ENCODE data around the gene SYS1.

DNA sequence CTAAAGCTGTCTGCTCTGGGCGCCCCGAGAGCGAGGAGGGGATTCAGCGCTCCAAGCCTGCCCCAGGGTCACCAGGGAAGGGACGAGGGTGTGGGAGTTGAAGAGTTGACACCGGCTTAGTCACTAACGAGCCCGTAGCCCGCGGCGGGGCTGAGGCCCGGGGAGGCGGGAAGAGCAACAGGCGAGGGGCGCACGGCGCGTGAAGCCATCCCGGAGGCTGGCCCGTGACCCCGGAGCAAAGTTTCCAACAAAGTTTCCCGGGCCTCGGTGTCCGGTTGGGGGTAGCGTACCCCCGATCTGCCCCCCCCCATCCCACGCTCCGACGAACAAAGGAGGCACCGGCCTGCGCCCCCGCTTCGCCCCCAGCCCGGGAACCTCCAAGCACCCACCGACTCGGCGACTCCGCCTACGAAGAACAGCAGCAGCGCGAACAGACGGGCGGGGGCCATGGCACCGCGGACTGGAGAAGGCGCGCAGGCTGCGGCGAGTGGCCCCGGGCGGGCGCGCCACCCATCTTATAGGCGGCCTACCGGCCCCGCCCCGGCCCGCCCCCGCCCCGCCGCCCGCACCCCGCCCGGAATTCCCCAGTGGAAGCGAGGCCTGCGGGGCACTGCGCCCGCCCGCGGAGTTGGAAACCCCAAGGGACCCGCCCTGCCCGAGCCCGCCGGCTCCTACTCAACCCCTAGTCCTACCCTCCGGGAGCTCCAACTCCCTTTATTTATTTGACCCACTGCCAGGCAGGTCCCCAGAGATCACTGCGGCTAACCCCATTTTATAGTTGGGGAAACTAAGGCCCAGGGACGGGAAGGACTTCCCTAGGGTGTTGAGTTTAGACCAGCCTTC is 14.8 kb upstream of the SYS1 start, which contains the start of gene SDC4:
- TF ChIP-seq, protein P1, sequence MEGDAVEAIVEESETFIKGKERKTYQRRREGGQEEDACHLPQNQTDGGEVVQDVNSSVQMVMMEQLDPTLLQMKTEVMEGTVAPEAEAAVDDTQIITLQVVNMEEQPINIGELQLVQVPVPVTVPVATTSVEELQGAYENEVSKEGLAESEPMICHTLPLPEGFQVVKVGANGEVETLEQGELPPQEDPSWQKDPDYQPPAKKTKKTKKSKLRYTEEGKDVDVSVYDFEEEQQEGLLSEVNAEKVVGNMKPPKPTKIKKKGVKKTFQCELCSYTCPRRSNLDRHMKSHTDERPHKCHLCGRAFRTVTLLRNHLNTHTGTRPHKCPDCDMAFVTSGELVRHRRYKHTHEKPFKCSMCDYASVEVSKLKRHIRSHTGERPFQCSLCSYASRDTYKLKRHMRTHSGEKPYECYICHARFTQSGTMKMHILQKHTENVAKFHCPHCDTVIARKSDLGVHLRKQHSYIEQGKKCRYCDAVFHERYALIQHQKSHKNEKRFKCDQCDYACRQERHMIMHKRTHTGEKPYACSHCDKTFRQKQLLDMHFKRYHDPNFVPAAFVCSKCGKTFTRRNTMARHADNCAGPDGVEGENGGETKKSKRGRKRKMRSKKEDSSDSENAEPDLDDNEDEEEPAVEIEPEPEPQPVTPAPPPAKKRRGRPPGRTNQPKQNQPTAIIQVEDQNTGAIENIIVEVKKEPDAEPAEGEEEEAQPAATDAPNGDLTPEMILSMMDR (IDR thresholded peaks at IDR 0.05): no peak
- TF ChIP-seq YY1 (IDR thresholded peaks at IDR 0.05; ENCODE audit: low read depth) (no peak), EP300 (IDR thresholded peaks at IDR 0.05; ENCODE audit: borderline replicate concordance in 1 of 2, low read depth in 1 of 2, low read length in 1 of 2) (no peak), POLR2AphosphoS5 (IDR thresholded peaks at IDR 0.05; ENCODE audit: low read depth, low read length) (peak; percentile 99), RAD21 (IDR thresholded peaks at IDR 0.05; ENCODE audit: low read length) (no peak), EZH2phosphoT487 (IDR thresholded peaks at IDR 0.05; ENCODE audit: borderline replicate concordance, low read depth) (no peak)
- TF ChIP-seq, protein P2, sequence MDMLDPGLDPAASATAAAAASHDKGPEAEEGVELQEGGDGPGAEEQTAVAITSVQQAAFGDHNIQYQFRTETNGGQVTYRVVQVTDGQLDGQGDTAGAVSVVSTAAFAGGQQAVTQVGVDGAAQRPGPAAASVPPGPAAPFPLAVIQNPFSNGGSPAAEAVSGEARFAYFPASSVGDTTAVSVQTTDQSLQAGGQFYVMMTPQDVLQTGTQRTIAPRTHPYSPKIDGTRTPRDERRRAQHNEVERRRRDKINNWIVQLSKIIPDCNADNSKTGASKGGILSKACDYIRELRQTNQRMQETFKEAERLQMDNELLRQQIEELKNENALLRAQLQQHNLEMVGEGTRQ (IDR thresholded peaks at IDR 0.05; ENCODE audit: borderline replicate concordance, low read depth, low read length): no peak
- TF ChIP-seq, protein P3, sequence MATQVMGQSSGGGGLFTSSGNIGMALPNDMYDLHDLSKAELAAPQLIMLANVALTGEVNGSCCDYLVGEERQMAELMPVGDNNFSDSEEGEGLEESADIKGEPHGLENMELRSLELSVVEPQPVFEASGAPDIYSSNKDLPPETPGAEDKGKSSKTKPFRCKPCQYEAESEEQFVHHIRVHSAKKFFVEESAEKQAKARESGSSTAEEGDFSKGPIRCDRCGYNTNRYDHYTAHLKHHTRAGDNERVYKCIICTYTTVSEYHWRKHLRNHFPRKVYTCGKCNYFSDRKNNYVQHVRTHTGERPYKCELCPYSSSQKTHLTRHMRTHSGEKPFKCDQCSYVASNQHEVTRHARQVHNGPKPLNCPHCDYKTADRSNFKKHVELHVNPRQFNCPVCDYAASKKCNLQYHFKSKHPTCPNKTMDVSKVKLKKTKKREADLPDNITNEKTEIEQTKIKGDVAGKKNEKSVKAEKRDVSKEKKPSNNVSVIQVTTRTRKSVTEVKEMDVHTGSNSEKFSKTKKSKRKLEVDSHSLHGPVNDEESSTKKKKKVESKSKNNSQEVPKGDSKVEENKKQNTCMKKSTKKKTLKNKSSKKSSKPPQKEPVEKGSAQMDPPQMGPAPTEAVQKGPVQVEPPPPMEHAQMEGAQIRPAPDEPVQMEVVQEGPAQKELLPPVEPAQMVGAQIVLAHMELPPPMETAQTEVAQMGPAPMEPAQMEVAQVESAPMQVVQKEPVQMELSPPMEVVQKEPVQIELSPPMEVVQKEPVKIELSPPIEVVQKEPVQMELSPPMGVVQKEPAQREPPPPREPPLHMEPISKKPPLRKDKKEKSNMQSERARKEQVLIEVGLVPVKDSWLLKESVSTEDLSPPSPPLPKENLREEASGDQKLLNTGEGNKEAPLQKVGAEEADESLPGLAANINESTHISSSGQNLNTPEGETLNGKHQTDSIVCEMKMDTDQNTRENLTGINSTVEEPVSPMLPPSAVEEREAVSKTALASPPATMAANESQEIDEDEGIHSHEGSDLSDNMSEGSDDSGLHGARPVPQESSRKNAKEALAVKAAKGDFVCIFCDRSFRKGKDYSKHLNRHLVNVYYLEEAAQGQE (IDR thresholded peaks at IDR 0.05; ENCODE audit: low read depth, low read length): no peak; the same call in 1 of the 2 replicates
